AG10803 (cell line): Measurements from ENCODE around the gene MAK.

Experiments
- DNase-seq: peaks from one replicate; pipeline ENCODE4 v3.0.0; 2010; ENCODE audit warnings: low read depth
- H3K4me3 ChIP-seq: 2 replicates; pipeline ENCODE4 v1.5.1; 2011; ENCODE audit warnings: mild to moderate bottlenecking, low read length, control low read depth
- TF ChIP-seq, protein P1 (sequence below): conservative IDR thresholded peaks from 2 replicates; pipeline ENCODE4 v1.5.1; 2011; ENCODE audit warnings: mild to moderate bottlenecking, low read length, control low read depth, inconsistent platforms

Gene MAK

DNA sequence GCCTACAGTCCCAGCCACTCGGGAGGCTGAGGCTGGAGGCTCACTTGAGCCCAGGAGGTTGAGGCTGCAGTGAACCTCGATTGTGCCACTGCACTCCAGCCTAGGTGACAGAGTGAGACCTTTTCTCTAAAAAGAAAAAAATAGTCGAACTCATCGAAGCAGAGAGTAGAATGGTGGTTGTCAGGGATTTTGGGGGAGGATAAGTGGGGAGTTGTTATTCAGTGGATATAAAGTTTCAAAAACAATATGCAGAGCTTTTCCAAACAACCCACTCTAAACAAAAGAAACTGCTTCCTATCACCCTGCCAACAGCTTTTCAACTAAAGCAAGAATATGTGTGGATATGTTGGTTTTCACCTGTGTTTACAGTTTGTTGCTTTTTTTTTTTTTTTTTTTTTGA is 11.6 kb upstream of the MAK start:
- TF ChIP-seq, protein P1, sequence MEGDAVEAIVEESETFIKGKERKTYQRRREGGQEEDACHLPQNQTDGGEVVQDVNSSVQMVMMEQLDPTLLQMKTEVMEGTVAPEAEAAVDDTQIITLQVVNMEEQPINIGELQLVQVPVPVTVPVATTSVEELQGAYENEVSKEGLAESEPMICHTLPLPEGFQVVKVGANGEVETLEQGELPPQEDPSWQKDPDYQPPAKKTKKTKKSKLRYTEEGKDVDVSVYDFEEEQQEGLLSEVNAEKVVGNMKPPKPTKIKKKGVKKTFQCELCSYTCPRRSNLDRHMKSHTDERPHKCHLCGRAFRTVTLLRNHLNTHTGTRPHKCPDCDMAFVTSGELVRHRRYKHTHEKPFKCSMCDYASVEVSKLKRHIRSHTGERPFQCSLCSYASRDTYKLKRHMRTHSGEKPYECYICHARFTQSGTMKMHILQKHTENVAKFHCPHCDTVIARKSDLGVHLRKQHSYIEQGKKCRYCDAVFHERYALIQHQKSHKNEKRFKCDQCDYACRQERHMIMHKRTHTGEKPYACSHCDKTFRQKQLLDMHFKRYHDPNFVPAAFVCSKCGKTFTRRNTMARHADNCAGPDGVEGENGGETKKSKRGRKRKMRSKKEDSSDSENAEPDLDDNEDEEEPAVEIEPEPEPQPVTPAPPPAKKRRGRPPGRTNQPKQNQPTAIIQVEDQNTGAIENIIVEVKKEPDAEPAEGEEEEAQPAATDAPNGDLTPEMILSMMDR, result no peak
- DNase-seq, result no peak

DNA sequence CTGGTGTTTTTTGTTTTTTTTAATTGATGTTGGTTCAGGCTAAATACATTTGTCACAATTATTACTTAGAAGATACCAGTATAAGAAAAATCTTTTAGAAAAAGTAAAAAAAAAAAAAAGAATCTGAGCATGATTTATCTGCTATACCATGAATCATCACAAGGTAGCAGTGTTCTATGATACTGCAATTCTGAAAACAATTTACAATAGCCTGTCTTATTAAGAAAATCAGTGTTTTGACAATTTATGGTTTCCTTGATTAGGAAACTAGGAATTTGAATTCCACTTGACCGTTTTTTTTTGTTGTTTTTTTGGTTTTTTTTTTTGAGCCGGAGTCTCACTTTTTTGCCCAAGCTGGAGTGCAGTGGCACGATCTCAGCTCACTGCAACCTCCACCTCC is 9.3 kb upstream of the MAK start:
- H3K4me3 ChIP-seq, result no peak overlapping the region
- DNase-seq, result no peak
- TF ChIP-seq, protein P1, result peak; percentile 29; the same call in 1 of the 2 replicates

More for the DNA sequence above, 11.6 kb upstream of the MAK start:
- H3K4me3 ChIP-seq, result no peak overlapping the region

DNA sequence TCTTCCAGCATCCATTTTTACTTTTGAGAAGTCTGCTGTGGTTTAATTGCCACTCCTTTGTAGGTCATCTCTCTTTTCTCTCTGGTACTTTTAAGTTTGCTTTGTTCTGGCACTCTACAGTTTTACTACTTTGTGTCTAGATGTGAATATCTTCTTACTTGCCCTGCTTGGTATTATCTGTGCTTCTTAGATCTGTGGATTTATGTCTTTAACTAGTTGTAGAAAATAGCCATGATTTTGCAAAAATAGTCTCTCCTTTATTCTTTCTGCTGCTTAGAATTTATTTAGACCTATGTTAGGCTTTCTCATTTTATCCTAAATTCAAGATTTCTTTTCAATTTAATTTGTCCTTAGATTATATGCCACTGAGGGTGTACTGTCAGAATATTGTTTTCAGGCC is 5.2 kb upstream of the MAK start:
- DNase-seq, result no peak
- TF ChIP-seq, protein P1, result no peak

DNA sequence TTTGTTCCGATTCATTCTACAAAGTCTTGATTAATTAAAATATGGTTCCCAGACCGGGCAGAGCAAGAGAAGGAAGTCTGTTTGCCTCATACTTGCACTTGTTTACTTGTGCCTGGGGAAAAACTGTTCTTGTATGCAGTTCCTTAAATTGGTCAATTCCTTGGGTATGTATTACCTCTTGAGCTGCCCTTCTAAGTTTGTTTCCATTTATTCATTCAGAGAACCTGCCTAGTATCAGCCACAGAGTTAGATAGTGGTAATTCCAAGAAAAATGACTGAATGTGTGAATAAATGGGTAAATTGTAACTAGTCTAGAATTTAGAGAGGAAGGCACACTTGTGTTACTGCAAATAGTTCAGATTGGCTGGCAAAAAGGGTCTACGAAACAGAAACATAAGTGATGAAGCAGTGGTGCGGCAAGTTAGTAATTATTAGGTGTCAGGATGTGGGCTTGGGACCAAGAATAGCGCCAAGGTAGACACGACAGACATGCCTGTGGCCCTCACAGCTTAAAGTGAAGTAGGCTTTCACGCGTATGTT is 525 bp upstream of the MAK start:
- H3K4me3 ChIP-seq, result peak overlapping the region; percentile 66
- TF ChIP-seq, protein P1, result no peak
- DNase-seq, result no peak

More for the DNA sequence above, 5.2 kb upstream of the MAK start:
- no peak overlapping the region for H3K4me3 ChIP-seq

DNA sequence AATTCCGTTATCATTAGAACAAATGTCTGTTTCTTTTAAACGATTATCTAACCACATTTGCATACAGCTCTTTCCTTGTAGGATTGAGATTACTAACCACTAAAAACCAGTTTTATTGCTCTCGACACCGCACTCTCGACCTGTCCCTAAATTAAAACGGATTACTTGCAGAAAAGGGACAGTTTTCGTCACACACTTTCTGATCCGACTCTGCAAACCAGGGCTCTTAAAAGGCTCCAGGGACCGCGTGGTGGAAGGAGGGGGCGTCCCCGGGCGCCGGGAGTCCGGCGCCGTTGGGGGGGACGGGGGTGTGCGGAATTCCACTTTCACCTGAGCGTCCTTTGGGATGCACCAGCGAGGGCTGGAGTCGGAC is 731 bp downstream of the MAK start:
- no peak for DNase-seq
- TF ChIP-seq, protein P1, result no peak
- H3K4me3 ChIP-seq, result peak overlapping the region; percentile 66

DNA sequence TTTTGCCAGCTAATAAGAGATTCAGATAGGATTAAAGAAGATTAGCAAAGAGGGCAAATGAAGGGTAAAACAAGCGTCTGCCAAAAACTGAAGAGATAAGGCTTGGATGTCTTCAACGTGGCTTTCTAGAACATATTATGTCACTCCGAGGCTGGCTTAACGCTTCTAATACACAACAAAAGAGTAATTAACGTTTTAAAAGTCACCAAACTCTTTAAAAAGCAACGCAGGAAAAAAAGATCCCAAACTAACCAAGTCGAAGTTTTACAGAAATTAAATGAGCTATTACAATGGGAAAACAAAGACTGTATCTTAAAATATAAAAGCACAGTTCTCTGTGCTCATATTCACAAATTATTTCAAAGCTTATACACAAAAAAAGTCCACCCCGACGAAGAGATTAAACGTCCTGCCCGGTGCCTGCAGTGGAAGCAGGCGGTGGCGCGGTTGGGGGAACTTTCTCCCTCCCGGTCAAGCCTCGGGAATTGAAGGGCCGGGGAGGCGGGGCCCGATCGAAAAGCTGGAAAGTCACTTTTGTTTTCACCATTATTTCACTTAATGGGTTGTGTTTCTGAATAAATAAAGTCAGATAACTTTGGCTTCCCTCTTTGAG is 1.2 kb downstream of the MAK start:
- no peak for DNase-seq
- H3K4me3 ChIP-seq, result peak overlapping the region; percentile 66
- TF ChIP-seq, protein P1, result no peak

DNA sequence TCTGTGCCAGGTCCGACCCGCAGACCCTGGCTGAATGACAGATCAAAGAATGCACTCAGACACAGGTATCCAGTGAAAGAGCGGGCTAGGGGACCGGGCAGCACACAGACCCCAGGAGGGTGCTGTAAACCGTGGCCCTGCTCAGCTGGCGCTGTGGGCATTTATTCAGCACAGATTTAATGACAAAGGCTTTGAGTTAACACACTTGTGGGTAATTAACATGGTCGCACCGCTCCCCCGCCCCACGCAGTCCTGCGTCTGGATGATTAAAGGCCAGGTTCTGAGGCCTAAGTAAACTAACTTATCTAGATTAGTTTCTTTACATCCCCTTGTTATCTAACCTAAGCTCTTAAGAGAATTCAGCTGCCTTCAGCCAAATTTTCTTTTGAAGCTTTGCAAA is 3.5 kb downstream of the MAK start:
- no peak for DNase-seq
- TF ChIP-seq, protein P1, result no peak
- no peak overlapping the region for H3K4me3 ChIP-seq
